Naive thymus-derived CD8-positive, alpha-beta T cell (primary cell): ENCODE results near the gene GRWD1. TPM values are rescaled to one million over a fixed set of nuclear protein-coding genes. Genes with fewer than 3 reads are reported as not detected.

Experiments
- ATAC-seq, 2 donors: fragments of 150-1000 bp; cut with Tn5 transposase in 1 of 2; sonication (Bioruptor Pico), chemical (Tn5 transposase) in 1 of 2; 1 replicate in 1 of 2; 2 replicates in 1 of 2; pipeline ENCODE4 v1.10.0; 2021; ENCODE audit warnings: mild to moderate bottlenecking in 2 of 2, moderate library complexity in 2 of 2
- POLR2A ChIA-PET: fragments of 350-600 bp; sonication (Branson Sonifier 250); formaldehyde crosslinking; loops from one replicate; lab custom pipeline; 2021; ENCODE audit warnings: antibody characterized with exemption; lab: Charles Lee
- DNase-seq, 10 donors: peaks; one replicate each; pipeline versions ENCODE4 v3.0.0 to v3.0.0-alpha.2; 2020 to 2022
- H3K27ac Mint-ChIP-seq, 10 donors: one replicate each; pipeline ENCODE4 v1.8.0; 2020 to 2022; ENCODE audit warnings: mild to moderate bottlenecking in 10 of 10, mixed read lengths in 10 of 10, moderate library complexity in 4 of 10, inconsistent platforms in 1 of 10
- H3K27me3 Mint-ChIP-seq, 5 donors: one replicate each; pipeline ENCODE4 v1.8.0; 2021 to 2022; ENCODE audit warnings: mixed read lengths in 5 of 5
- H3K36me3 Mint-ChIP-seq, 3 donors: one replicate each; pipeline ENCODE4 v1.8.0; 2020 to 2022; ENCODE audit warnings: mixed read lengths in 3 of 3, mild to moderate bottlenecking in 2 of 3, inconsistent platforms in 1 of 3
- H3K4me1 Mint-ChIP-seq, 4 donors: one replicate each; pipeline ENCODE4 v1.8.0; 2021 to 2022; ENCODE audit warnings: mixed read lengths in 4 of 4
- H3K4me3 Mint-ChIP-seq, 10 donors: one replicate each; pipeline ENCODE4 v1.8.0; 2020 to 2022; ENCODE audit warnings: mild to moderate bottlenecking in 10 of 10, mixed read lengths in 10 of 10, moderate library complexity in 6 of 10, inconsistent platforms in 1 of 10
- H3K9me3 Mint-ChIP-seq, 9 donors: one replicate each; pipeline ENCODE4 v1.8.0; 2020 to 2022; ENCODE audit warnings: mixed read lengths in 9 of 9, mild to moderate bottlenecking in 3 of 9, inconsistent platforms in 1 of 9, moderate library complexity in 1 of 9
- polyA plus RNA-seq, 3 donors: library from polyadenylated mRNA; unstranded; fragments of 300-500 nt; fragmentation: Illumina TruSeq; gene quantifications; one replicate each; pipeline ENCODE4 v1.2.3, GENCODE V29; 2021
- total RNA-seq, 8 experiments: library from RNA in 2 of 8; stranded (reverse) in 2 of 8; gene quantifications; one replicate each; pipeline ENCODE4 v1.2.3 and lab custom pipeline; 2021 to 2026

GRWD1 gene
- total and polyA plus RNA-seq, 5 experiments from 2014 or later, result 32.9 to 59.9 (median 40.3) TPM

GRCh38 chr19:48405010-48405659, 40.6 kb upstream of the GRWD1 start:
- POLR2A ChIA-PET, result interaction anchor here (1.3 kb wide), 1 partner anchor 10 kb away, joined by 3 read pairs; no protein-coding TSS in a partner anchor
- H3K4me1 Mint-ChIP-seq, result peaks cover 6 to 12% (median 8%) of the 10 kb centered on the region in 4 donors

DNA sequence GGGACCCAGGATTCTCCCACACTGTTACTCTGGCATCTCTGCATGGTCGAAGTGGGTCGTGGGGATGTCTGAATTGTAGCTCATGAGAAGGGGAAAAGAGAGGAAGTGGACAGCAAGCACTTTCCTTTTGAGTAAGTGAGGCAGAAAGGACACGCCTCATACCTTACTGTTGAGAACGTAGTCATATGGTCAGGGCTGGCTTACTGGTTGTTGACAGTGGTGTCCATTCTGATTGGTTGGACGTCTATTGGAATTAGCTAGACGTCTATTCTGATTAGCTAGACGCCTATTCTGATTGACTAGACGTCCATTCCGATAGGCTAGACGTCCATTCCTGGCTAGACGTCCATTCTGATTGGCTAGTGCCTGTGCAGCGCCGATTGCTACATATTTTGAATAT, 39.9 kb upstream of the GRWD1 start:
- Mint-ChIP-seq H3K36me3 (no peaks in the 10 kb centered on the region), H3K9me3 (peaks cover 0 to 1% (median 0%) of the 10 kb centered on the region in 9 donors), H3K4me3 (no peak overlapping the region), H3K27ac (peak overlapping the region in 1 of 10 donors; percentile 60), H3K27me3 (peaks cover 9 to 22% (median 15%) of the 10 kb centered on the region in 5 donors), H3K4me1 (peaks cover 6 to 10% (median 8%) of the 10 kb centered on the region in 4 donors)
- no peak for DNase-seq
- POLR2A ChIA-PET, result no interaction called here
- ATAC-seq, result no peak

More at GRCh38 chr19:48405010-48405659, 40.6 kb upstream of the GRWD1 start:
- Mint-ChIP-seq H3K27me3 (peaks cover 9 to 22% (median 15%) of the 10 kb centered on the region in 5 donors), H3K36me3 (no peaks in the 10 kb centered on the region), H3K27ac (no peak overlapping the region), H3K4me3 (no peak overlapping the region), H3K9me3 (peaks cover 0 to 1% (median 0%) of the 10 kb centered on the region in 9 donors)
- ATAC-seq (no peak), DNase-seq (no peak)

GRCh38 chr19:48413879-48414587, 31.8 kb upstream of the GRWD1 start:
- POLR2A ChIA-PET, result interaction anchor here (0.8 to 1.2 kb wide), 3 partner anchors 10 to 29 kb away, joined by 3 to 8 read pairs (median 3); no protein-coding TSS in a partner anchor
- Mint-ChIP-seq H3K4me3 (peak overlapping the region; percentile 51 to 88 (median 83)), H3K27ac (peak overlapping the region in 3 of 10 donors; percentile 15 to 51 (median 25)), H3K36me3 (no peaks in the 10 kb centered on the region), H3K9me3 (peaks cover 0 to 2% (median 0%) of the 10 kb centered on the region in 9 donors), H3K27me3 (peaks cover 0 to 18% (median 9%) of the 10 kb centered on the region in 5 donors), H3K4me1 (peaks cover 12 to 26% (median 25%) of the 10 kb centered on the region in 4 donors)
- ATAC-seq, result no peak
- peak in 1 of 10 donors; percentile 57 for DNase-seq

- POLR2A ChIA-PET, result interaction anchor here (1.2 kb wide), 1 partner anchor 11 kb away, joined by 3 read pairs; no protein-coding TSS in a partner anchor
These were observed 30.4 kb upstream of the GRWD1 start for GRCh38 chr19:48415395-48415794.

GRCh38 chr19:48415806-48416221, 30.0 kb upstream of the GRWD1 start:
- H3K27me3 Mint-ChIP-seq, result peaks cover 0 to 18% (median 13%) of the 10 kb centered on the region in 5 donors
- H3K9me3 Mint-ChIP-seq, result peaks cover 0 to 2% (median 0%) of the 10 kb centered on the region in 9 donors
- peak overlapping the region in 1 of 10 donors; percentile 44 for H3K27ac Mint-ChIP-seq
- POLR2A ChIA-PET, result no interaction called here
- DNase-seq, result no peak
- no peaks in the 10 kb centered on the region for H3K36me3 Mint-ChIP-seq
- peak overlapping the region; percentile 6 to 87 (median 50) for H3K4me3 Mint-ChIP-seq
- H3K4me1 Mint-ChIP-seq, result peaks cover 11 to 30% (median 28%) of the 10 kb centered on the region in 4 donors
- no peak for ATAC-seq

More at GRCh38 chr19:48415395-48415794, 30.4 kb upstream of the GRWD1 start:
- ATAC-seq (peak; percentile 52 to 60), DNase-seq (peak; percentile 41 to 87 (median 63))
- Mint-ChIP-seq H3K36me3 (no peaks in the 10 kb centered on the region), H3K4me3 (peak overlapping the region in 9 of 10 donors; percentile 54 to 88 (median 86)), H3K27ac (peak overlapping the region in 1 of 10 donors; percentile 20), H3K9me3 (peaks cover 0 to 2% (median 0%) of the 10 kb centered on the region in 9 donors), H3K27me3 (peaks cover 0 to 18% (median 13%) of the 10 kb centered on the region in 5 donors), H3K4me1 (peaks cover 15 to 30% (median 28%) of the 10 kb centered on the region in 4 donors)

GRCh38 chr19:48417421-48417820, 28.4 kb upstream of the GRWD1 start:
- peaks cover 11 to 30% (median 28%) of the 10 kb centered on the region in 4 donors for H3K4me1 Mint-ChIP-seq
- no peak overlapping the region for H3K27ac Mint-ChIP-seq
- peak overlapping the region in 1 of 10 donors; percentile 69 for H3K4me3 Mint-ChIP-seq
- POLR2A ChIA-PET, result interaction anchor here (0.5 to 1.2 kb wide), 3 partner anchors 15 to 202 kb away, joined by 3 to 5 read pairs (median 3); partner anchors contain the start of genes RPL18 and SPHK2
- H3K9me3 Mint-ChIP-seq, result peaks cover 0 to 2% (median 0%) of the 10 kb centered on the region in 9 donors
- ATAC-seq (no peak), DNase-seq (no peak)
- H3K36me3 Mint-ChIP-seq, result no peaks in the 10 kb centered on the region
- H3K27me3 Mint-ChIP-seq, result peaks cover 0 to 18% (median 13%) of the 10 kb centered on the region in 5 donors

GRCh38 chr19:48418317-48419064, 27.3 kb upstream of the GRWD1 start:
- H3K4me3 Mint-ChIP-seq, result peak overlapping the region; percentile 24 to 89 (median 75)
- DNase-seq, result no peak
- H3K27ac Mint-ChIP-seq, result peak overlapping the region in 6 of 10 donors; percentile 7 to 89 (median 61)
- no peaks in the 10 kb centered on the region for H3K36me3 Mint-ChIP-seq
- H3K27me3 Mint-ChIP-seq, result peaks cover 3 to 18% (median 13%) of the 10 kb centered on the region in 5 donors
- no peak for ATAC-seq
- POLR2A ChIA-PET, result interaction anchor here (0.6 to 1.2 kb wide), 4 partner anchors 35 to 1348 kb away, joined by 3 to 5 read pairs (median 4); partner anchors contain the start of genes RPL18 and SPHK2
- peaks cover 0 to 2% (median 0%) of the 10 kb centered on the region in 9 donors for H3K9me3 Mint-ChIP-seq
- H3K4me1 Mint-ChIP-seq, result peaks cover 14 to 30% (median 28%) of the 10 kb centered on the region in 4 donors

GRCh38 chr19:48419158-48419920, 26.4 kb upstream of the GRWD1 start:
- Mint-ChIP-seq H3K27ac (peak overlapping the region in 7 of 10 donors; percentile 39 to 89 (median 68)), H3K36me3 (no peaks in the 10 kb centered on the region), H3K27me3 (peaks cover 3 to 19% (median 13%) of the 10 kb centered on the region in 5 donors), H3K9me3 (peaks cover 0 to 2% (median 0%) of the 10 kb centered on the region in 9 donors), H3K4me1 (peaks cover 15 to 30% (median 26%) of the 10 kb centered on the region in 4 donors), H3K4me3 (peak overlapping the region; percentile 65 to 89 (median 78))
- ATAC-seq (peak; percentile 73 to 76), DNase-seq (peak; percentile 42 to 80 (median 65))
- POLR2A ChIA-PET, result interaction anchor here (0.5 to 0.7 kb wide), 4 partner anchors 9 to 1347 kb away, joined by 3 to 4 read pairs (median 4); no protein-coding TSS in a partner anchor

- H3K4me3 Mint-ChIP-seq, result no peak overlapping the region
- H3K27ac Mint-ChIP-seq, result no peak overlapping the region
- no peak for ATAC-seq
- no peak for DNase-seq
- peaks cover 9 to 14% (median 13%) of the 10 kb centered on the region in 4 donors for H3K4me1 Mint-ChIP-seq
- peaks cover 0 to 24% (median 12%) of the 10 kb centered on the region in 5 donors for H3K27me3 Mint-ChIP-seq
- POLR2A ChIA-PET, result interaction anchor here (0.6 kb wide), 1 partner anchor 11 kb away, joined by 6 read pairs; no protein-coding TSS in a partner anchor
- no peaks in the 10 kb centered on the region for H3K36me3 Mint-ChIP-seq
- no peaks in the 10 kb centered on the region for H3K9me3 Mint-ChIP-seq
These were observed 24.2 kb upstream of the GRWD1 start for GRCh38 chr19:48421548-48421947.

DNA sequence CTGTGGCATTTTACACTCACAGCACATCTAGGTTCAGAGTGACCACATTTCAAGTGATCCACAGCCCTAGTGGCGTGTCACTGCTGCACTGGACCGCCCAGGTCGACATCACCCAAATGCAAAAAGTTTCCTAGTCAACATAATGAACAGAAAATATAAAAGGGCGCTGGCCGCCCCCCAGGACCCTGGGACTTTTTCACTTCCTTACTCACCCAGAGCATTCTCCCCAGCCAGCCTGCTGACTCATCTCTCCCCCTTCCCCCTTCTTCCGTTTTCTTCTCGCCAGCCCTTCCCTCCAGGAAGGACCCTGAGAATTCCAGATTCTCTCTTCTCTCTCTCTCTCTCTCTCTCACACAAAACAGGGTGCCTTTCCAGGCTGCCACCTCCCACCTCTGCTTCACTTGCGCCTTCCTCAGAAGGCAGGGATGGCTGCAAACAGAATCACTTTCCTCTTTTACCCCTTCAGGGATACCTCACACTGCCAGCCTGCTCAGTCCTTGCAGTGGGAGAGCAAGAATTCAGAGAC, 21.0 kb upstream of the GRWD1 start:
- no peaks in the 10 kb centered on the region for H3K36me3 Mint-ChIP-seq
- no peak overlapping the region for H3K4me3 Mint-ChIP-seq
- H3K27ac Mint-ChIP-seq, result peak overlapping the region in 1 of 10 donors; percentile 35

More for the DNA sequence above, 21.0 kb upstream of the GRWD1 start:
- peaks cover 0 to 12% (median 2%) of the 10 kb centered on the region in 5 donors for H3K27me3 Mint-ChIP-seq
- no peak for ATAC-seq
- no peaks in the 10 kb centered on the region for H3K9me3 Mint-ChIP-seq
- POLR2A ChIA-PET, result no interaction called here
- peaks cover 0 to 5% (median 4%) of the 10 kb centered on the region in 4 donors for H3K4me1 Mint-ChIP-seq
- DNase-seq, result peak in 1 of 10 donors; percentile 19
